Measurements from ENCODE around the gene PIK3R6.

PIK3R6 gene

DNA sequence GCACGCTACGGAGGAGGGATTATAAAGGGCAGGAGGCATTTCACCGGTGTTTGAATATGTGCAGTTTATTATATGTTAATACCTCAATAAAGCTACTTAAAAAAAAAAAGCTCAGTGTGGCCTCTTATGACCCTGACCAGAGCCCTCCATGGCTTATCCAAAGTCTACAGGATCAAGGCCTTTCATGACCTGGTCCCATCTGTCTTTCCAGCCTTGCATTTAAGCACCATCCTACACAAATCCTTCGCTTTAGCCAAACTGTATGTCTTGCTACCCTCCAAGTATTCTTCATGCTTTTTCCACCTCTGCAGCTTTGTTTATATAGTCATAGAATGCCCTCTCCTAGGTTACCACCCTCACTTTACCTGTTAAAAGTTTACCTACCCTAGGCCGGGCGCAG lies 74.8 kb downstream of the PIK3R6 start:
- no peak for DNase-seq

DNA sequence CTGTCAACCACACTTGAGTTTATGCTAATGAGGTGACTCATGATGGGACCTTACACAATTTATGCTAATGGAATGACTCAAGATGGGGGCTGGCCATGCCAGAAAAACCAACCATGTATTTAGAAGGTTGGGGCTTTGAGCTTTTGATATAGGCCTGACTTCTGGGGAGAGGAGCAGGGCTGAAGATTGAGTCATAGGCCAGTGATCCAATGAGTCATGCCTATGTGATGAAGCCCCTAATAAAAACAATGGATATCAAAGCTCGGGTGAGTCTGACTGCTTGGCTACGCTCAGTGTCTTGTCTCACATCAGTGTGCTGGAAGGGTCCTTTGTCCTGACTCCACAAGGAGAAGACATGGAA lies 75.6 kb downstream of the PIK3R6 start:
- no peak for DNase-seq

DNA sequence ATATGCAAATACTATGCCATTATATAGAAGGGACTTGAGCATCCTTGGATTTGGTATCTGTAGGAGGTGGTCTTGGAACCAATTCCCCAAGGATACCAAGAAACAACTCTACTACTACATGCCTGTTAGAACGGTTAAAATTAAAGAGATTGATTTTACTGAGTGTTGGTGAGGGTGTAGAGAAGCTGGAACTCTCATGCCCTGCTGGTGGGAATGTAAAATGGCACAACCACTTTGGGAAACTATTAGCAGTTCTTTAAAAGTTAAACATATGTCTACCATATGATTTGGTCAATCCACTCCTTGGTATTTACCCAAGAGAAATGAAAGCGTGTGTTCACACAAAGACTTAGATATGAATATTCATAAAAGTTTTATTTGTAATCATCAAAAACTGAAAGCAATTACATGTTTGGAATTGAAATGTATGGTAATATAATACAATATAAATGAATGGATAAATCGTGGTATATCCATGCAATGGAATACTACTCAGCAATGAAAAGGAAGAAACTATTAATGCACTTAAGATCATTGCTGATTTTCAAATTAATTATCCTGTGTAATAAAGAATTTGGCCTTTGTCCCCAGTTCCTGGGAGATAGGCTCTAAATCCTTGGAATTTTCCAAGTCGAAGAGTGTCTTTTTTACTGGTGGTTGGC lies 76.1 kb downstream of the PIK3R6 start:
- DNase-seq: no peak

DNA sequence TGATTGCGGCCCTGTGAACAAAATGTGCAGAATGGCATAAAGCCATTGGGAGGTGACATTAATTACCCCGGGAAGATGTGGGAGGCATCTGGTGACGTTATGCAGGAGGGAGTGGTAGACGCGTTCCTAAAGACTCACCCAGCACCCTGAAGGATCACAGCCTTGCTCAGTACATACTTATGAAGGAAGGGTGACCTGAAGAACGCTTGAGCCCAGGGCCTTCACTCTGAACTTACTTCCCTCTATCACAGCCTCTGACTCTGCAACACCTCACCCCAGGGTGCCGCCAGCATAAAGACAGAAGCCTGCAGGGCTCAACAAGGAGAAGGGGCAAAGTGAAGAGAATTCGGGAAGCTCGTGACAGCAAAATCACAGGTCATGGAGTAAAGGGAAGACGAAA lies 77.7 kb downstream of the PIK3R6 start:
- DNase-seq: no peak

DNA sequence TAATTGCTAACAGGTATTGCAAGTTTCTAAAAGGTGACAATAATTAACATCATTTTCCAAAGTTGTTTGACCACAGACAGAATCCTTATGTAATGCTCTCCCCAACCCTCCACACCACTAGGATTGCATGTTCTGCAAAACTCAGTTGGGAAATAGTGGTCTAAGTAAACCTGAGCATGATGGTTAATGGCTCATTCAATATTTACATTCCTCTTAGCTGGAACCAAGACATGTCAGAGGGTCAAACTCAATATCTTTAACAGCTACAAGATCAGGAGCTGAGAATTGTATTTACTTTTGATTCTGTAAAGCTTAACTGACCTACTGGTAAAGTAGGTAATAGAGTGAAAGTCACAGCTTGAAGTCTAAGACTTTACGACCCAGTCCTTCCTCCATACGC lies 78.5 kb downstream of the PIK3R6 start:
- no peak for DNase-seq

DNA sequence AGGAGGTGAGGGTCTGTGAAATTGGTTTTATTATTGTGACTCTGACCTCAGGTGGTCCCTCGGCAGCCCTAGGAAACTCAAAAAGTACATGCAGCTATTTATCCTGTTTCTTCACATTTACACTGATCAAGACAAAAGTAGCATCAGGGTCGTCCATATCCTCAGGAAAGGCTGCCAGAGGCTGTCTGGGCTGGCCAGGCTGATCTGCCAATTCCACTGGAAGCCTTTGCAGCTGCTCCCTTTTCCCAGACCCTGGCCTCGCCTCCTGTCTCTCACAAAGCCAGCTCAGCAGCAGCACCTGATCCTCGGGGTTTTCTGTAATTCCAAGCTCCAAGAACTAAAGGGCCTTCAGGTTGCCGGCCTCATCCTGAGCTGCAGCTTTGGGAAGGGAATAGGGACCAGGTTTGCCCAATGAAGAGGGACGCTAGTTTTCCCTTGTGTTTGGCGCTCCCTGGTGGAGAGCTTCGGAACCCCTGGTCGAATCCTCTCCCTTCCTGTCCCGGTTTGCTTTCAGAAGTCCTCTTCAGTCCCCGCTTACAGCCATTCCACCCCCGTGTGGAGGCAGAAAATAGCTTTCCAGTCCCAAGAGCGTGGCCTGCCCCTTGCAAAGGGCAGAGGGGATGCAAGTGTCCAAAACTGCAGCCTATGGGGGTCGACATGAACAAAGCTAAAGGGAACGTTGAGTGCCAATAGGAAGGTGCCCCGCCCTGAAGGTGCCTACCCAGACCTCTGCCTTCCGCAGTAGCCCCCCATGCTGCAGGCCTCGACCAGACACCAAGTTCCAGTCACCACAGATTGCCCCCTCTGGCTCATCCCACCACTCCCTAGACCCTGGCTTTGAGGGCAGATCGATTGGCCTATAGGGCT lies 81.7 kb downstream of the PIK3R6 start:
- DNase-seq: no peak

DNA sequence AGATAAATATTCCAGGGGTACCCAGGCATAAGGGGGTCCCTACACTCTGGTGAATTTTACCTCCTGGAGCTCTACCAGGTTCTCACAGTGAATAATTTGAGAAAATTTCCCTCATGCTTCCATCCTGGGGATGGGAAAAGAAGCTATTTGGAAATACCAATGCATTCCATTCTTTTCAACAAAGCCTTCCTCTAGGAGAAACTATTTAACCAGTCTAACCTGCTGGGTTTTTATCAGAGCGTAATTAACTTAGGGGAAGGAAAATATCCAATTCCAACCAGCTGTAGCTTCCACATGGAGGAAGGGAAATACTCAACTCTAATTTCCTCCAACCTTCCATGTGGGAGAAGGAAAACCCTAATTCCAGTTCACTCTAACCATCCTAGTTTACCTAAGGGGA lies 85.3 kb downstream of the PIK3R6 start:
- no peak for DNase-seq

DNA sequence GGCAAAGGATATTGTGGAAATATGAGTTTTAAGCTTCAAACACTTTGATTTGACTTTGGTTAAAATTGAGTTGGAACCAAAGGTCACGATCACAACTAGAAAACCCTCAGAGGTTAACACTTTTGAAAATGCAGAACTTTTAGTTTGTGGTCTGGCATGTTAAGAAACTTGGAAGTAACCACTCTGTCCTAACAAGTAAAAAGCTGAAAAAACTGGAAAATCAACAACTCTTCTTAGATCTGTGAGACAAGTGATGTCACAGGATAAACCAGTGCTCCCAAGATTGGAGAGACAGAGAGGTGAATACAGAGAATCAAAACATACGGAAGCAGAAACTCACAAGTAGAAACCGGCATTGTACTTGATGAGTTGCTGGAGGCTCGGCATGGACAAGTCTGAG lies 85.7 kb downstream of the PIK3R6 start:
- no peak for DNase-seq

DNA sequence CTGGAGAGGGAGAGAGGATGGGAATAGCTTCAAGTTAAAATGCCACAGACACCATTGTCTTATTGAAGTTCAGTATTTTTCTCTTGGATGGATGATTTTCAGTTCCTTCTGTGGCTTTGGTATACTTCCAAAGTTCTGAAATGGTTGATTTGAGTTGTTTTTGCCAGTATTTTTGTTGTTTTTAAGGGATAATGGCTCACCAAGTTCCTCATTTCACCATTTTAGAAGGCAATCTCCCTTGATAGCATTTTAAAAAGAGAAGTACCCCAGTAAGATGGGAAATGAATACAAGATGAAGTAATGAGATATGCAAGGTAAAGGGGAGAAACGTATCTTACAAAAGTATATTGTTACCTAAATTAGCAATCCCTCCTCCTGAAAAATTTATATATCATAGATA lies 90.6 kb downstream of the PIK3R6 start:
- no peak for DNase-seq

DNA sequence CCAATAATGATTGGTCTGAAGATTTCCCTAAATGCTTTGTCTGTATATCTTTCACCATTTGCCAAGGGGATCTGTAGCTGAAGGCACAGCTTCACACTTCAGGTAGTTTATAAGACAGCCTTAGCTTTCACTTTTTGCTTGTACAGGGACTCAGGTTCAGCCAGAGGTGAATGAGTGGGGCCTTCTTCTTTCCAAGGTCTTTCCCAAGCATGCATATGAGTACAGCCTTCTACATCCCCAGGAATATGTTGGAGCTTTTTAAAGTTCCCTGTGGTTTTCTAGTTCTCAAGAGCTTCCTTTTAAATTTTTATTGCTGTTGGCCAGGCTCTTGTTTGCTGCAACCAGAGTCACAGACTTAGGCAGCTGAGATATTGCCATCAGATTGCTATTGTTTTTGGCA lies 91.2 kb downstream of the PIK3R6 start:
- DNase-seq: no peak

DNA sequence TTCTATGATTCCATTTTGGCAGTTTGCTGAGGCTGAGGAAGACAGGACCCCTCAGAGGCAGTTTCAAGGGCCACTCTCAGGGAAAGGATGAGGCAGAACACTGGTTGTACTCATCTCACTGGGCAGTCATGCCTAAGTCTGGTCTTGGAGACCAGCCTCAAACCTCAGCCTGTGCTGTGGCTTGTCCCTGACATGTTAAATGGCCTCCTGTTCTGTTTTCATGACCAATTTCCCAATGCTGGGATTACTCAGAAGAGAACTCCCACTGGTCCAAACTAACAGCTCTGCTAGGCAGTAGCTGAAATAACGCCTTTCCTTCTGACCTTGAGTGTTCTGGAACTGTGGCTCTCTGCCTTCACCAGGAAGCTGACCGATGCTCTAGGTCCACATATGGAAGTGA lies 100.7 kb downstream of the PIK3R6 start:
- DNase-seq: no peak

DNA sequence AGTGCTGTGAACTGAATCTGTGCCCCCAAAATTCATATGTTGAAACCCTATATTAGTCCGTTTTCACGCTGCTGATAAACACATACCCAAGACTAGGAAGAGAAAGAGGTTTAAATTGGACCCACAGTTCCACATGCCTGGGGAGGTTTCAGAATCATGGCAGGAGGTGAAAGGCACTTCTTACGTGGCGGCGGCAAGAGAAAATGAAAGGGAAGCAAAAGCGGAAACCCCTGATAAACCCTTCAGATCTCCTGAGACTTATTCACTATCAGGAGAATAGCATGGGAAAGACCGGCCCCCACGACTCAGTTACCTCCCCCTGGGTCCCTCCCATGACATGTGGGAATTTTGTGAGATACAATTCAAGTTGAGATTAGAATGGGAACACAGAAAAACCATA lies 105.5 kb downstream of the PIK3R6 start:
- DNase-seq: no peak

DNA sequence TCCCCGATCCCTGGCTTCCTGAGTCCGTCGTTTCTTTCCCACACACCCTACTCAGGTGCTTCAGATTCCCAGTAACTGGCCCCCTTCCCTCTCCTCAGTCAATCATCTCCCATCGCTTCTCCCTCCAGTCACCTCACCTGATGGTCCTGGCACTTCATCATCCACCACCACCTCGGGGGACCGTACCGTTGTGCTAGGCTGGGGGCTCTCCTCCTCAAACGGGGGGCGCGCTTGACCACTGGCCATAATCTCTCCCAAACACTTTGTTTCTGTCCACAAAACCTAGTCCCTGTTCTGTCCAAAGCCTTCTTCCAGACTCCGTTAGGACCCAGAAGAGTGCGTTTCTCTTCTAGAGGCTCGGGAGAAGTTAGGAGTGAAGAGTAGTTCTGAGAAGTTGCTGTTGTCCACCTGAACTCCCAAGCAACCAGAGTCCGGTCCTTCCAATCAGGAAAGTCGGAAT lies 109.3 kb downstream of the PIK3R6 start, which contains the start of gene SPDYE4:
SPDYE4 (minus strand) TSS at position 410 of the 460 bp plus-strand sequence; CDS start at position 246, 164 bp downstream.
- no peak for DNase-seq

DNA sequence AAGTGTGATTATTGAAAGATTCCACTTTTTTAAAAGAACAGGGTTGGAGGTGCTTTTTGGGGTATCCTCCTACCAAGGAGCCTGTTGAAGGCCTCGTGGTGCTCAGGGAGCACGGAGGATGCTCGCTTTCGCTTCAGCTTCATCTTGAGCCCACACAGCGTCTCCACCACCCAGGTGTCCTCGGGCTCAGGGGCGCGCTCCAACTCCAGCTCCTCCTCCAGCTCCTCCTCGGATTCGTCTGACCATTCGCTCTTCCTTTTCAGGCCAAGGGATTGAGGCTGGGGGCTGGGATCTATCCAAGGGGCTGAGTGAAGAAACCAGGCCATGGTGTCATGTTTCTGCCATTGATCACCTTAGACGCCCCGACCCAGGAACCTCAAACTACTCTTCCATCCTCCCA lies 110.3 kb downstream of the PIK3R6 start:
- no peak for DNase-seq

DNA sequence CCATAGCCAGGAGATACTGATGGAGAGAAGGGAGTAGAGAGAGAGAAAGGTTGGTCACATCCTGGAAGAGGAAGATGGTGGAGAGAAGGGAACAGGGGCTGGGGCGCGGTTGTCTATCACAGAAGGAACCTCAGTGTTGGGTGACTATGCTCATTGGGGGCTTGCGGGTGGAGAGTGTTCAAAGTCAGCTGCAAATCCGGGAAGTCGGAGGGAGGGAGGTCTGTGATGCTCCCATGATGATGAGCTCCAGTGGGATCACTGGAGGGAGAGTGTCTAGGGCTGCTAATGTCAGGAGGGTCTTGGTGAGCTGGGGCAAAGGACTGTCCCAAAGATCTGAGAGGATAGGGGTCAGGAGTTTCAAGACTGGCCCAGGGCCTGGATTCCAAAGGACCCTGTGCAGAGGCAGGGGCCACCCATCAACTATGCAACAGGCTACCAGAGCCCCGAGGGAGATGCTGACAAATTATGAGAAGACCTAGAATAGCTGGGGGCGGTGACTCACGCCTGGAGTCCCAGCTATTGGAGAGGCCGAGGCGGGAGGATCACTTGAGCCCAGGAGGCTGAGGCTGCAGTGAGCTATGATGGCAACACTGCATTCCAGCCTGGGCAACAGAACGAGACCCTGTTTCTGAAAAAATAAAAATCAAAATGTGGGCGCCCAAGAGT lies 111.8 kb downstream of the PIK3R6 start:
- DNase-seq: no peak

DNA sequence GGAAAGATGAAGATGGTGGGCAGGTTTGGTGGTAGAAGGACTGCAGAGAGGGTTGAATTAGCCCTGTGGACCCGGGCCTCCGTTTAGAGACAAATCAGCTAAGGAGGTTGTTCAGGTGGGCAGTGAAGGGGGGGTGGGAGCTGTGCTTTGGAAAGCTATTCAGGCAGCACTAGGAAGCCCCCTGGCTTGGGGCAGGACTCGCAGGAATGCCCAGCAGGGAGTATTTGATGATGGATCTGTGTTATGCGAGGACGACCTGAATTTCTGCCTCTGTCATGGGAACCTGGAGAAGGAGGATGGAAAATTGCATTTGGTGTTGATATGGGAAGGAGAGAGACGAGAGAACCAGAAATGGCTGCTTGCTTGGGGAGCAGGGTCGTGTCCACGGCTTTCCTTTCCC lies 112.6 kb downstream of the PIK3R6 start:
- DNase-seq: no peak

DNA sequence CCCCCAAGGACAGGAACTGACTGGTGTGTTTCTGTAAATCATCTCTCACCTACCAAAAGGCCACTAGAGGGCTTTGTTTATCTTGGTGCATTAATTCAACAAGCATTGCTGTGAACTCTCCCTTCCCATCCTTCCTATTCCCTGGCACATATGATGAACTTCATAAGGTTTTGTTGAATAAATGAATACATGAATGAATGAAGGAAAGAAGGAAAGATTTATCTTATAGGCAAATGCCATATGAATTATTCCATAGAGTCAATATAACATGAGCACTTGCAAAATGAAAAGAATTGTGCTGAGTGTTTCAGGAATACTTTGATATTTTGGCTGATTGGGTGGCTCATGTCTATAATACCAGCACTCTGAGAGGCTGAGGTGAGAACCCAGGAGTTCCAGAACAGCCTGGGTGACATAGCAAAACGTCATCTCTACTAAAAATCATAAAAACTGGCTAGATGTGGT lies 113.5 kb downstream of the PIK3R6 start:
- DNase-seq: peak; percentile 14

DNA sequence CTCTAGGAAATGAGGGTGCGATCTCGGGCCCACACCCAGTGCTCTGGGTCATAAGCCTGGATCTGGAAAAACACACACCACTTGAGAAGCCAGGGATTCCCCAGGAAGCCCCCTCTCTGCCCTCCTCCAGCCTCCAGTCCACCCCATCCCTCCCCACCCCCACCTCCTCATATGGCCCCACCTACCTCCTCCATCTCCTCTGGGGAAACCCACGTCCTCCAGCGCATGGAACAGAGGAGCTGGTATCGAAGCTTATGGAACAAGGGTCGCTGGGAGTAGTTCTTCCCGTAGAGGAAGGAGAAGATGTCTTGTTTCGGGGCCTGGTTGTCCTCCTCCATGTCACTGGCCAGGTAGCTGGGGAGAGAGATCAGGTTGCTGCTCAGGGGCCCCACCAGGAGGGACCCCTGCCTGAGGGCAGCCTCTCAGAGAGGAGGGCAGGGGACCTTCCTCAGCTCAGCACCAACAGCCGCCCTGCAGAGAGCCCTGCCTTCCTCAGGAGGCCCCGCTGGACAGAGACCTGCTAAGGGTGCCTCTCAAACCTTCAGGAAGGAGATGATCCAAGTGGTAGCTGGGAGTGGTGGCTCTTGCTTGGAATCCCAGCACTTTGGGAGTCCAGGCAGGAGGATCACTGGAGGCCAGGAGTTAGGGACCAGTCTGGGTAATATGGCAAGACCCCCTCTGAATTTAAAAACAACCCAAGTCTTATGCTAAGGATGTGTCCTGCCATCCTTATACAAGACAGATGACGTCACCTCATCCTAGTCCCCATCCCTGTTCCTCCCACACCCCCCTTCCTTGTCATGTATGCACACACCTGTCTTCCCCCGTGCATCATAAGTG lies 114.1 kb downstream of the PIK3R6 start:
- DNase-seq: no peak

All from NCI-H2029 (cell line).